Measurements from ENCODE around the gene HOMER2. TPM values are rescaled to one million over a fixed set of nuclear protein-coding genes. Genes with fewer than 3 reads are reported as not detected.

HOMER2 gene
- total RNA-seq, 2 donors from 2014 or later, result 2.3 to 5.8 TPM

- Mint-ChIP-seq H3K4me1 (peaks cover 16% of the 10 kb centered on the region), H3K36me3 (ENCODE audit: low read depth) (peaks cover 6% of the 10 kb centered on the region), H3K4me3 (no peak overlapping the region), H3K27me3 (peaks cover 27% of the 10 kb centered on the region), H3K27ac (no peak overlapping the region)
- DNase-seq (no peak), ATAC-seq (no peak)
- H3K9me3 ChIP-seq (ENCODE audit: control insufficient read depth, low read length, poor library complexity, severe bottlenecking), result no peaks in the 10 kb centered on the region
These were observed 17.1 kb downstream of the HOMER2 start for GRCh38 chr15:82935382-82935781.

GRCh38 chr15:82934100-82934880 is 18.2 kb downstream of the HOMER2 start:
- no peak for DNase-seq
- H3K4me1 Mint-ChIP-seq, result peaks cover 16% of the 10 kb centered on the region
- H3K27ac Mint-ChIP-seq, result no peak overlapping the region
- H3K27me3 Mint-ChIP-seq, result peaks cover 26% of the 10 kb centered on the region
- no peak for ATAC-seq
- H3K4me3 Mint-ChIP-seq, result no peak overlapping the region
- no peaks in the 10 kb centered on the region for H3K9me3 ChIP-seq (ENCODE audit: control insufficient read depth, low read length, poor library complexity, severe bottlenecking)
- H3K36me3 Mint-ChIP-seq (ENCODE audit: low read depth), result peaks cover 6% of the 10 kb centered on the region

GRCh38 chr15:82933576-82933975 is 18.9 kb downstream of the HOMER2 start:
- no peak for ATAC-seq
- H3K36me3 Mint-ChIP-seq (ENCODE audit: low read depth), result peaks cover 4% of the 10 kb centered on the region
- no peak overlapping the region for H3K4me3 Mint-ChIP-seq
- no peak for DNase-seq
- H3K27ac Mint-ChIP-seq, result no peak overlapping the region
- H3K9me3 ChIP-seq (ENCODE audit: control insufficient read depth, low read length, poor library complexity, severe bottlenecking), result no peaks in the 10 kb centered on the region
- peaks cover 16% of the 10 kb centered on the region for H3K4me1 Mint-ChIP-seq
- peaks cover 19% of the 10 kb centered on the region for H3K27me3 Mint-ChIP-seq

- DNase-seq (no peak), ATAC-seq (no peak)
- H3K27ac Mint-ChIP-seq, result no peak overlapping the region
- H3K4me3 Mint-ChIP-seq, result no peak overlapping the region
- no peaks in the 10 kb centered on the region for H3K9me3 ChIP-seq (ENCODE audit: control insufficient read depth, low read length, poor library complexity, severe bottlenecking)
- peaks cover 4% of the 10 kb centered on the region for H3K36me3 Mint-ChIP-seq (ENCODE audit: low read depth)
- peaks cover 19% of the 10 kb centered on the region for H3K27me3 Mint-ChIP-seq
- peaks cover 16% of the 10 kb centered on the region for H3K4me1 Mint-ChIP-seq
These were observed 21.3 kb downstream of the HOMER2 start for GRCh38 chr15:82931221-82931620.

GRCh38 chr15:82930461-82930860 is 22.1 kb downstream of the HOMER2 start:
- Mint-ChIP-seq H3K36me3 (ENCODE audit: low read depth) (peaks cover 4% of the 10 kb centered on the region), H3K27ac (no peak overlapping the region), H3K27me3 (peaks cover 11% of the 10 kb centered on the region), H3K4me1 (peaks cover 11% of the 10 kb centered on the region), H3K4me3 (no peak overlapping the region)
- no peaks in the 10 kb centered on the region for H3K9me3 ChIP-seq (ENCODE audit: control insufficient read depth, low read length, poor library complexity, severe bottlenecking)
- no peak for DNase-seq
- ATAC-seq, result no peak

- DNase-seq (no peak), ATAC-seq (no peak)
- no peak overlapping the region for H3K4me3 Mint-ChIP-seq
- no peaks in the 10 kb centered on the region for H3K4me1 Mint-ChIP-seq
- H3K9me3 ChIP-seq (ENCODE audit: control insufficient read depth, low read length, poor library complexity, severe bottlenecking), result no peaks in the 10 kb centered on the region
- H3K36me3 Mint-ChIP-seq (ENCODE audit: low read depth), result no peaks in the 10 kb centered on the region
- H3K27me3 Mint-ChIP-seq, result peaks cover 9% of the 10 kb centered on the region
- H3K27ac Mint-ChIP-seq, result no peak overlapping the region
These were observed 23.8 kb downstream of the HOMER2 start for GRCh38 chr15:82928711-82929110.

- H3K27ac Mint-ChIP-seq, result no peak overlapping the region
- H3K36me3 Mint-ChIP-seq (ENCODE audit: low read depth), result peaks cover 3% of the 10 kb centered on the region
- no peak for DNase-seq
- no peak for ATAC-seq
- H3K9me3 ChIP-seq (ENCODE audit: control insufficient read depth, low read length, poor library complexity, severe bottlenecking), result no peaks in the 10 kb centered on the region
- H3K27me3 Mint-ChIP-seq, result peaks cover 28% of the 10 kb centered on the region
- peaks cover 6% of the 10 kb centered on the region for H3K4me1 Mint-ChIP-seq
- no peak overlapping the region for H3K4me3 Mint-ChIP-seq
These were observed 28.8 kb downstream of the HOMER2 start for GRCh38 chr15:82923744-82924143.

GRCh38 chr15:82922737-82923136 is 29.8 kb downstream of the HOMER2 start:
- Mint-ChIP-seq H3K4me1 (peaks cover 6% of the 10 kb centered on the region), H3K27me3 (peaks cover 30% of the 10 kb centered on the region), H3K4me3 (no peak overlapping the region), H3K27ac (no peak overlapping the region), H3K36me3 (ENCODE audit: low read depth) (peaks cover 3% of the 10 kb centered on the region)
- DNase-seq (no peak), ATAC-seq (no peak)
- H3K9me3 ChIP-seq (ENCODE audit: control insufficient read depth, low read length, poor library complexity, severe bottlenecking), result no peaks in the 10 kb centered on the region

- Mint-ChIP-seq H3K4me3 (no peak overlapping the region), H3K36me3 (ENCODE audit: low read depth) (peaks cover 3% of the 10 kb centered on the region), H3K27ac (no peak overlapping the region), H3K4me1 (peaks cover 6% of the 10 kb centered on the region), H3K27me3 (peaks cover 30% of the 10 kb centered on the region)
- DNase-seq, result no peak
- H3K9me3 ChIP-seq (ENCODE audit: control insufficient read depth, low read length, poor library complexity, severe bottlenecking), result no peaks in the 10 kb centered on the region
- ATAC-seq, result no peak
These were observed 30.6 kb downstream of the HOMER2 start for GRCh38 chr15:82921939-82922338.

GRCh38 chr15:82921242-82921641 is 31.3 kb downstream of the HOMER2 start:
- Mint-ChIP-seq H3K36me3 (ENCODE audit: low read depth) (peaks cover 3% of the 10 kb centered on the region), H3K4me3 (no peak overlapping the region), H3K4me1 (peaks cover 6% of the 10 kb centered on the region), H3K27me3 (peaks cover 30% of the 10 kb centered on the region), H3K27ac (no peak overlapping the region)
- no peaks in the 10 kb centered on the region for H3K9me3 ChIP-seq (ENCODE audit: control insufficient read depth, low read length, poor library complexity, severe bottlenecking)
- no peak for DNase-seq
- no peak for ATAC-seq

GRCh38 chr15:82919231-82919886 is 33.2 kb downstream of the HOMER2 start:
- Mint-ChIP-seq H3K36me3 (ENCODE audit: low read depth) (peaks cover 3% of the 10 kb centered on the region), H3K4me3 (no peak overlapping the region), H3K4me1 (peaks cover 6% of the 10 kb centered on the region), H3K27ac (no peak overlapping the region), H3K27me3 (peaks cover 27% of the 10 kb centered on the region)
- no peak for ATAC-seq
- no peaks in the 10 kb centered on the region for H3K9me3 ChIP-seq (ENCODE audit: control insufficient read depth, low read length, poor library complexity, severe bottlenecking)
- no peak for DNase-seq

GRCh38 chr15:82918607-82919230 is 33.8 kb downstream of the HOMER2 start:
- peaks cover 3% of the 10 kb centered on the region for H3K36me3 Mint-ChIP-seq (ENCODE audit: low read depth)
- no peak for DNase-seq
- peaks cover 28% of the 10 kb centered on the region for H3K27me3 Mint-ChIP-seq
- no peak overlapping the region for H3K4me3 Mint-ChIP-seq
- no peaks in the 10 kb centered on the region for H3K9me3 ChIP-seq (ENCODE audit: control insufficient read depth, low read length, poor library complexity, severe bottlenecking)
- ATAC-seq, result no peak
- no peak overlapping the region for H3K27ac Mint-ChIP-seq
- H3K4me1 Mint-ChIP-seq, result peaks cover 6% of the 10 kb centered on the region

- DNase-seq (no peak), ATAC-seq (no peak)
- peaks cover 3% of the 10 kb centered on the region for H3K36me3 Mint-ChIP-seq (ENCODE audit: low read depth)
- H3K9me3 ChIP-seq (ENCODE audit: control insufficient read depth, low read length, poor library complexity, severe bottlenecking), result no peaks in the 10 kb centered on the region
- H3K27me3 Mint-ChIP-seq, result peaks cover 33% of the 10 kb centered on the region
- H3K27ac Mint-ChIP-seq, result no peak overlapping the region
- H3K4me1 Mint-ChIP-seq, result peaks cover 6% of the 10 kb centered on the region
- H3K4me3 Mint-ChIP-seq, result no peak overlapping the region
These were observed 34.4 kb downstream of the HOMER2 start for GRCh38 chr15:82918162-82918561.

Measured in T-helper 17 cell (primary cell).